ENCODE results near the gene ACAD8.

The ACAD8 gene

DNA sequence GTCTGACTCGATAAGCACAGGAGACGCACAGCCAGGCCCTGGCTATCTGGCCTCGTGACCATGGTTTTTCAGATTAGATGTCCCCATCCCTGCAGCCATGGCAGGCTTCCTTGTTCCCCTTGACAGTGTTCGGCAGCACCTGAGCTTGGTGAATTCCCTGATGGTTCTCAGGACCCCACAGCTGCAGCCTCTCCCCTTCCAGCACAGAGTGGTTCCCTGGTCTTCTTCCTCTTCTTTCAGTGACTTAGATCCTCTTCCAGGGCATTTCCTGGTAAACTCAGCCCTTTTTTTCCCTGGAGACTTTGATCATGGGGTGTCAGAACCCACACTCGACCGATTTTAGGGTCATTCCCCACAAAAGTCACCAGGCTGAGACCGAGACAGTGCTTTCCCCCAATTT is 37.3 kb downstream of the ACAD8 start:
- DNase-seq (ENCODE audit: low spot score), result no peak

DNA sequence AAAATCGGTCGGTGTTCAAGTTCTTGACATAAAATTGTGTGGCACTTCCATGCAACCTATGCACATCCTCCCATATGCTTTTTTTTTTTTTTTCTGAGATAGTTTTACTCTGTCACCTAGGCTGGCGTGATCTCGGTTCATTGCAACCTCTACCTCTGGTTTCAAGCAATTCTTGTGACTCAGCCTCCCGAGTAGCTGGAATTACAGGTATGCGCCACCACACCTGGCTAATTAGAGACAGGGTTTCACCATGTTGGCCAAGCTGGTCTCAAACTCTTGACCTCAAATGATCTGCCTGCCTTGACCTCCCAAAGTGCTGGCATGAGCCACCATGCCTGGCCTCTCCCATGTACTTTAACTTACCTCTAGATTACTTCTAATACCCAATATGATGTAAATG is 37.8 kb downstream of the ACAD8 start:
- no peak for DNase-seq (ENCODE audit: low spot score)

DNA sequence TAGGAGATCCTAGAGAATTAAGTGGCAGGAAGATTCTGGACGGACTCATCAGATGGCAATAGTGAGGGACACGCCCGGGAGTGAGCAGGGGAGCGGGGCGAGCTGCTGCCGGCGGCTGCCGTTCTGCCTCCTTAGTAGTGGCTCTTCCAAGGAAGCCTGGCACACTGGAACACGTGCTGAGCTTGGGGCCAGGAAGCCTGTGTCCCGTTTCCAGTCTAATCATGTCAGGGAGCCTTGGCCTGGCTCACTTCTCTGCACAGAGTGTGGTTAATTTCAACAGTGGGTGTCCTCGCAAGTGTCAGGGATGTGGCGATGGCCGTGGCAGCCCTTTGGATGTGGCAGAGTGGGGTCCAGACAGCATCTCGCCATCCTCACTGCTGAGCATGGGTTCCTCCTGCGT is 39.3 kb downstream of the ACAD8 start:
- no peak for DNase-seq (ENCODE audit: low spot score)

DNA sequence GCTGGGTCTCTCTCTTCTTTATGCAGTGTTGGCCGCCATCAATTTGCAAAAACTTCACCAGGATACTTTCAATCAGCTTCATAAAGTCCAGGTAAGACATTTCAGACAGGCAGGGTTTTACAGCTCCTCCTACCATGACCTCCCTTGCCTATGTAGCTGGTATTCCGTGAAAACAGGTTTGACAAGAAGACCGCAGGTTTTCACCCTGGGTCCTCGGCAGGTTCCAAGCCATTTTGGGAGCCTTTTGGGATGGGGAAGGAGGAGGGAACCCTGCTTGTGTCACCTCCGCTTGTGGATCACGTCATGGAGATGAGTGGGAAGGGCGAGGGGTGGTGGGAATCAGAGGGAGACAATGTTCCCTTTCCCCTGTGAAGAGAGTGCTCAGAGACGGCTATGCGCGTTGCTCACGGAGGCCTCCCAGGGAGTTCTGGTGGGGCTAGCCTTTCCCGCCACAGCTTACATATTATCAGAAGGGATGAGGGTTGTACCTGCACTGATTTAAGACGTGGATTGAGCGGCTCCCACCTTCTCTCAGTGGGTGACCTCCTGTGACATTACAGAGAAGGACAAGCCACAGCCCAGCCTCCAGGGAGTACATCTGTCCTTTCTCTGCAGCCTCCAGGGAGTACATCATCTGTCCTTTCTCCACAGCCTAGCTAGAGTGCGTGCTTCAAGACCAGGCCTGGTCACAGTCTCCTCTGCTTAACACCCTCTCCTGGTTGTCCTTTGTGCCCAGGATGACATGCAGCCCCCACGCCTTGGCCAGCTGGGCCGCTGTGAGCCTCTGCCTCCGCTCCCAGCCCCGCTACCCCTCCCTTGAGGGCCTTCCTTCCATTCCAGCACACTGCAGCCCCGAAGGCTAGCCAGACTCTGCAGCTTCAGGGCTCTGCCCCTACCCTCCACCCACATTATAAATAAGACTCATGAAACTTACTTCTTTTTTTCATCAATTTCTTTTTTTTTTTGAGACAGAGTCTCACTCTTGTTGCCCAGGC is 40.0 kb downstream of the ACAD8 start:
- DNase-seq (ENCODE audit: low spot score), result no peak

DNA sequence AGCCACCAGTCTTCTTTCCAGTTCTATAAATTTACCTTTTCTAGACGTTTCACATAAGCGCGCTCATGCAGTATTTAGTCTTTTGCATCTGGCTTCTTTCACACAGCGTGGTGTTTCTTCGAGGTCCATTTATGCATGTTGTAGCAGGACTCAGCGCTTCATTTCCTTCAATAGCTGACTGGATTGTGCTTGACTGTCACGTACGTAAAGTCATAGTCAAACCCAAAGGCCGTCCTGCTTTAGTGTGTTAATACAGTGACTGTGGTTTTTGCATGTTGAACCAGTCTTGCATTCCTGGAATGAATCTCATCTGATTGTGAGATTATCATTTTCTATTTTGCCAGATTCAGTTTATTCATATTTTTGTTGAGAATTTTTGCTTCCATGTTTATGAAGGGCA is 41.3 kb downstream of the ACAD8 start:
- no peak for DNase-seq (ENCODE audit: low spot score)

DNA sequence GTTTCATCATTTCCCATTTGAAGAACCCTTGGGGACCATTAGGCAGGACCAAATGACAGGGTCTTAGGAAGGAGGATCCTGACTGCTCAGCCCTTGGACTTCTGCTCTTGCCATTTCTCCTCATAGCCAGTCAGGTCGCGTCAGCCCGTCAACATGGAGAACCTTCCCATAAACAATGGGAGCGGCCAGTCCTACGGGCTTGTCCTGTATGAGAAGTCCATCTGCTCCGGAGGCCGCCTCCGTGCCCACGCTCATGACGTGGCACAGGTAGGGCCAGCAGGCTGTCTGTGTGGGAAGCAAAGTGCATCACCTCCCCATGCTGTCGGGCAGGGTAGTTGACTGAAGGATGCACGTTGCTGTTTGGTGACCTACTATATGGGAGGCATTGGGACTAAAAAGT is 58.9 kb downstream of the ACAD8 start:
- no peak for DNase-seq (ENCODE audit: low spot score)

DNA sequence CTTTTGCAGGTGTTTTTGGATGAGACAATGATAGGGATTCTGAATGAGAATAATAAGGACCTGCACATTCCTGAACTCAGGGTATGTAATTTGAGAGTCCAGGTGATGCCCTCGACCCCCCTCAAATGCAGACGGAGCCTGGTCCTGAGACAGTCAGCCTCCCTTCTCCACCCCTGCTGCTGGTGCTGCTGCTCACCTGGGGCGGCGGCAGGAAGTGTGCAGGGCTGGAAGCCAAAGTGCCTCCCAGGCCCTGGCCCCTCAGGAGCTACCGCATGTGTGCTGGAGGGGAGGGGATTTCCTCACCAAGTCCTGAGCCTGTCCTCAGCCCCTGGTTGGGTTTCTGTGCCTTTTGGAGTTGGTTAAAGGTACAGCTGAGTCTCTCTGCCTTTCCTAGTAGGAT is 59.4 kb downstream of the ACAD8 start:
- DNase-seq (ENCODE audit: low spot score), result no peak

DNA sequence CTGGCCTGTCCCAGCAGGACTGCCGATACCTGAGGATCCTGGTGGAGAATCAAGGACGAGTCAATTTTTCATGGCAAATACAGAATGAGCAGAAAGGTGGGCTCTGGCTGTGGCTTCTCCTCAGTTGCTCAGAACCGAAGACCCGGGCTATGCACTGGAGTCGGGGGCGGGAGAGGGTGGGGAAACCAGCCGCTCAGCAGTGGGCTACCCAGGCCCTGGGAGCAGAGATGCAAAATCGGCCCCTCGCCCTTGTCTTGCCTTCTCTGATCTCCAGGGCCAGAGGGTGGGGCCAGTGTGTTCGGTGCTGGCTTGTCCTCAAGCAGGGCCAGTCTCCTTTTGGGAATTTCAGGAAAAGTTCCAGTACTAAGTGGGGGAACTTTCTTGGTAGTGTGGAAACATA is 60.0 kb downstream of the ACAD8 start:
- no peak for DNase-seq (ENCODE audit: low spot score)

DNA sequence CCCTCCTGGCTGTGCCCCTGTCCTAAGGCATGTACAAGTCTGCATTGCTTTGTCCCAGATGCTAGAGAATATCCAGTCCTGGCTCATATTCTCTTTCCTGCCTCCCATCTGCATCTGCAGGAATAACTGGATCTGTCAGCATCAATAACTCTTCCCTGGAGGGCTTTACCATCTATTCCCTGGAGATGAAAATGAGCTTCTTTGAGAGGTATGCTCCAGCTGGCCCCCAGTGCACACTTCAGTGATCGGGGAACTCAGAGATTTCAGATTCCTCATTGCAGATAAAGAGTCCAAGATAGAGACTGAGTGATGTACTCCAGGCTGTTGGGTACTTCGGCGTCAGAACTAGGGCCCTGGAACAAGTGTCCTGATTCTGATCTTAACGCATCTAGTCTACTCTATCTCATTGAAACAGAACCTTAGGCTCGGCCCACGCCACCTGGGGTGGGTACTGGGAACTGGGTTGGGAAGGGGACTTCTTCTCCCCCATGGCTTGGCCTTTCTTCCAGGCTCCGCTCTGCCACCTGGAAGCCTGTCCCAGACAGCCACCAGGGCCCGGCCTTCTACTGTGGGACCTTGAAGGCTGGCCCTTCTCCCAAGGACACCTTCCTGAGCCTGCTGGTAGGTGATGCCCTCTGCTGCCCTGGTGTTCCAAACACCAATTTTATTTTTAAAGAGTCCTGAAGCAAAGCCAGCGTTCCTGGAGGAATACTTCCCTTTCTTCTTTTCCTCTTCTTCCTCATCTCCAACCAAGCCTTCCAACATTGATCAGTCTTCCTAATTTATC is 60.6 kb downstream of the ACAD8 start:
- no peak for DNase-seq (ENCODE audit: low spot score)

Measured in LoVo (cell line).